Ovary (tissue), 3 donors: ENCODE results near the gene PWP1.

Source experiments
- EP300 ChIP-seq: sonication (generic); formaldehyde crosslinking; IDR thresholded peaks from one replicate; pipeline ENCODE4 v1.6.1; 2017; ENCODE audit warnings: antibody characterized with exemption
- TF ChIP-seq, protein P1 (sequence below), 3 donors: fragments of 450-650 bp in 2 of 3; fragments of 200-600 bp in 1 of 3; IDR thresholded peaks; one replicate each; pipeline versions ENCODE4 v1.5.1 to v1.8.0; 2016 to 2022; ENCODE audit warnings: antibody characterized with exemption in 3 of 3, mild to moderate bottlenecking in 1 of 3
- donor health status: DM: no; HTN: no; CAD: no.

DNA sequence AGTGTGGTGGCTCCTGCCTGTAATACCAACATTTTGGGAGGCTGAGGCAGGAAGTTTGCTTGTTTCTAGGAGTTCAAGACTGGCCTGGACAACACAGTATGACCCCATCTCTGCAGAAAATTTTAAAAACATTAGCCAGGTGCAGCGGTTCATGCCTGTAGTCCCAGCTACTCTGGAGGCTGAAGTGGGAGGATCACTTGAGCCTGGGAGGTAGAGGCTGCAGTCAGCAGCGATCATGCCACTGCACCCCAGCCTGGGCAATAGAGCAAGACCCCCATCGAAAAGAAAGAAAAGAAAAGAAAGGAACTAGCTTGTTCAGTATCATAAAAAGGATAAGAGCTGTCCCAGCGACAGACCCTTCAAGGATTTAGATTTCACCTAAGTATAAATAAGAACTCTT, 18.1 kb upstream of the PWP1 start:
- TF ChIP-seq EP300, result no peak
- TF ChIP-seq, protein P1, sequence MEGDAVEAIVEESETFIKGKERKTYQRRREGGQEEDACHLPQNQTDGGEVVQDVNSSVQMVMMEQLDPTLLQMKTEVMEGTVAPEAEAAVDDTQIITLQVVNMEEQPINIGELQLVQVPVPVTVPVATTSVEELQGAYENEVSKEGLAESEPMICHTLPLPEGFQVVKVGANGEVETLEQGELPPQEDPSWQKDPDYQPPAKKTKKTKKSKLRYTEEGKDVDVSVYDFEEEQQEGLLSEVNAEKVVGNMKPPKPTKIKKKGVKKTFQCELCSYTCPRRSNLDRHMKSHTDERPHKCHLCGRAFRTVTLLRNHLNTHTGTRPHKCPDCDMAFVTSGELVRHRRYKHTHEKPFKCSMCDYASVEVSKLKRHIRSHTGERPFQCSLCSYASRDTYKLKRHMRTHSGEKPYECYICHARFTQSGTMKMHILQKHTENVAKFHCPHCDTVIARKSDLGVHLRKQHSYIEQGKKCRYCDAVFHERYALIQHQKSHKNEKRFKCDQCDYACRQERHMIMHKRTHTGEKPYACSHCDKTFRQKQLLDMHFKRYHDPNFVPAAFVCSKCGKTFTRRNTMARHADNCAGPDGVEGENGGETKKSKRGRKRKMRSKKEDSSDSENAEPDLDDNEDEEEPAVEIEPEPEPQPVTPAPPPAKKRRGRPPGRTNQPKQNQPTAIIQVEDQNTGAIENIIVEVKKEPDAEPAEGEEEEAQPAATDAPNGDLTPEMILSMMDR (IDR thresholded peaks at IDR 0.05), result no peak
